Small intestine (tissue), 7 donors: ENCODE data around the gene RAB6A. TPM values are rescaled to one million over a fixed set of nuclear protein-coding genes. Genes with fewer than 3 reads are reported as not detected.

Source experiments
- DNase-seq, 2 donors: peaks; one replicate each; pipeline versions ENCODE4 v3.0.0 to v3.0.0-alpha.2; 2013
- FAIRE-seq: peaks from 2 replicates; lab custom pipeline; 2012; peaks lifted over from hg19 to GRCh38; lab: Jason Lieb, UNC
- H3K27ac ChIP-seq, 3 donors: one replicate each; pipeline ENCODE4 v1.5.1; 2013; ENCODE audit warnings: low read length in 2 of 3, mild to moderate bottlenecking in 2 of 3, control low read depth in 1 of 3, inconsistent platforms in 1 of 3, low read depth in 1 of 3, moderate library complexity in 1 of 3
- H3K27me3 ChIP-seq, 3 donors: one replicate each; pipeline ENCODE4 v1.6.1; 2013; ENCODE audit warnings: low read length in 3 of 3, inconsistent platforms in 1 of 3; ENCODE audit not compliant: control insufficient read depth in 3 of 3, insufficient read depth in 3 of 3
- H3K36me3 ChIP-seq, 3 donors: one replicate each; pipeline ENCODE4 v1.6.1; 2013; ENCODE audit warnings: low read length in 3 of 3, inconsistent platforms in 1 of 3, low read depth in 1 of 3, mild to moderate bottlenecking in 1 of 3, moderate library complexity in 1 of 3; ENCODE audit not compliant: control insufficient read depth in 3 of 3, insufficient read depth in 2 of 3
- H3K4me1 ChIP-seq, 3 donors: one replicate each; pipeline ENCODE4 v1.6.1; 2013; ENCODE audit warnings: low read length in 2 of 3, inconsistent platforms in 1 of 3, low read depth in 1 of 3, mild to moderate bottlenecking in 1 of 3, moderate library complexity in 1 of 3; ENCODE audit not compliant: control insufficient read depth in 3 of 3, insufficient read depth in 2 of 3
- H3K4me3 ChIP-seq, 3 donors: one replicate each; pipeline ENCODE4 v1.5.1; 2013; ENCODE audit warnings: low read length in 3 of 3, control low read depth in 1 of 3, inconsistent platforms in 1 of 3, low read depth in 1 of 3, mild to moderate bottlenecking in 1 of 3, moderate library complexity in 1 of 3
- H3K9me3 ChIP-seq, 2 donors: one replicate each; pipeline ENCODE4 v1.6.1; 2013; ENCODE audit warnings: low read depth in 1 of 2, low read length in 1 of 2; ENCODE audit not compliant: control insufficient read depth in 2 of 2, insufficient read depth in 1 of 2
- WGBS, 3 donors: extraction: QIAGEN DNeasy Blood & Tissue Kit; methylation state at CpG; one replicate each; pipeline ENCODE4 v1.1.7; 2013; 5-methylcytosine and 5-hydroxymethylcytosine counted together
- polyA plus RNA-seq, 4 donors: library from polyadenylated mRNA; stranded (reverse) in 3 of 4; unstranded in 1 of 4; fragments of 200-250 nt in 3 of 4; fragments of 120-200 nt in 1 of 4; gene quantifications; one replicate each; pipeline versions ENCODE4 v1.2.1 to v1.2.3, GENCODE V29; 2013
- donor health status: healthy with polysubstance abuse.
- donor health status: control.
- donor health status: control.
- donor health status: Bipolar disorder and iron deficiency.
- donor health status: healthy.

Gene RAB6A
- polyA plus RNA-seq, 4 donors = 71.8 to 127 (median 95.8) TPM

- DNase-seq = no peak
- peaks cover 0 to 14% (median 3%) of the 10 kb centered on the region in 3 donors for H3K4me1 ChIP-seq
- 56 to 71% (median 68%) methylated on average over 3 of the region's 3 CpGs for WGBS, 3 donors
- H3K27me3 ChIP-seq = no peaks in the 10 kb centered on the region
- no peak overlapping the region for H3K4me3 ChIP-seq
- FAIRE-seq = no peak
- H3K36me3 ChIP-seq = peaks cover 0 to 2% (median 0%) of the 10 kb centered on the region in 3 donors
- H3K27ac ChIP-seq = no peak overlapping the region
- H3K9me3 ChIP-seq = no peaks in the 10 kb centered on the region
Measured at GRCh38 chr11:73663604-73664495, 97.0 kb downstream of the RAB6A start.

GRCh38 chr11:73662445-73663157 lies 98.3 kb downstream of the RAB6A start:
- peaks cover 0 to 14% (median 3%) of the 10 kb centered on the region in 3 donors for H3K4me1 ChIP-seq
- H3K27me3 ChIP-seq = no peaks in the 10 kb centered on the region
- no peak overlapping the region for H3K4me3 ChIP-seq
- FAIRE-seq (no peak), DNase-seq (no peak)
- no peak overlapping the region for H3K27ac ChIP-seq
- WGBS, 3 donors = 93 to 97% (median 97%) methylated on average over 3 of the region's 3 CpGs
- H3K9me3 ChIP-seq = no peaks in the 10 kb centered on the region
- H3K36me3 ChIP-seq = peaks cover 0 to 2% (median 0%) of the 10 kb centered on the region in 3 donors

GRCh38 chr11:73661035-73661628 lies 99.7 kb downstream of the RAB6A start:
- no peak for FAIRE-seq
- peaks cover 0 to 14% (median 3%) of the 10 kb centered on the region in 3 donors for H3K4me1 ChIP-seq
- H3K27me3 ChIP-seq = no peaks in the 10 kb centered on the region
- no peaks in the 10 kb centered on the region for H3K9me3 ChIP-seq
- peaks cover 0 to 2% (median 0%) of the 10 kb centered on the region in 3 donors for H3K36me3 ChIP-seq
- peak overlapping the region in 2 of 3 donors; percentile 11 to 35 for H3K4me3 ChIP-seq
- WGBS, 3 donors = 6 to 30% (median 12%) methylated on average over 33 to 40 of the region's 40 CpGs
- peak; percentile 83 to 93 for DNase-seq
- no peak overlapping the region for H3K27ac ChIP-seq

GRCh38 chr11:73660497-73661034 lies 100.3 kb downstream of the RAB6A start:
- Histone ChIP-seq H3K27ac (no peak overlapping the region), H3K27me3 (no peaks in the 10 kb centered on the region), H3K4me1 (peaks cover 0 to 14% (median 3%) of the 10 kb centered on the region in 3 donors), H3K9me3 (no peaks in the 10 kb centered on the region), H3K36me3 (peaks cover 0 to under 1% (median 0%) of the 10 kb centered on the region in 3 donors), H3K4me3 (peak overlapping the region in 1 of 3 donors; percentile 35)
- WGBS, 3 donors = 33 to 64% (median 59%) methylated on average over 24 to 25 of the region's 25 CpGs
- no peak for FAIRE-seq
- DNase-seq = no peak

GRCh38 chr11:73659961-73660360 lies 100.9 kb downstream of the RAB6A start:
- no peak for FAIRE-seq
- H3K4me3 ChIP-seq = no peak overlapping the region
- no peaks in the 10 kb centered on the region for H3K9me3 ChIP-seq
- 72 to 84% (median 81%) methylated on average over 3 of the region's 3 CpGs for WGBS, 3 donors
- peaks cover 0 to 14% (median 3%) of the 10 kb centered on the region in 3 donors for H3K4me1 ChIP-seq
- DNase-seq = no peak
- H3K27me3 ChIP-seq = no peaks in the 10 kb centered on the region
- H3K36me3 ChIP-seq = no peaks in the 10 kb centered on the region
- no peak overlapping the region for H3K27ac ChIP-seq

GRCh38 chr11:73656985-73657384 lies 103.9 kb downstream of the RAB6A start:
- Histone ChIP-seq H3K27me3 (no peaks in the 10 kb centered on the region), H3K36me3 (peaks cover 0 to 3% (median 0%) of the 10 kb centered on the region in 3 donors), H3K9me3 (no peaks in the 10 kb centered on the region), H3K4me3 (no peak overlapping the region), H3K27ac (no peak overlapping the region), H3K4me1 (peaks cover 0 to 13% (median 3%) of the 10 kb centered on the region in 3 donors)
- 65 to 82% (median 74%) methylated on average over 3 of the region's 3 CpGs for WGBS, 3 donors
- FAIRE-seq = no peak
- no peak for DNase-seq

GRCh38 chr11:73655686-73656085 lies 105.2 kb downstream of the RAB6A start:
- no peak overlapping the region for H3K4me3 ChIP-seq
- H3K27ac ChIP-seq = no peak overlapping the region
- WGBS, 3 donors = 94 to 99% (median 95%) methylated on average over 8 of the region's 8 CpGs
- H3K9me3 ChIP-seq = no peaks in the 10 kb centered on the region
- DNase-seq (no peak), FAIRE-seq (no peak)
- H3K4me1 ChIP-seq = peaks cover 0 to 11% (median 1%) of the 10 kb centered on the region in 3 donors
- H3K27me3 ChIP-seq = no peaks in the 10 kb centered on the region
- H3K36me3 ChIP-seq = peaks cover 0 to 3% (median 0%) of the 10 kb centered on the region in 3 donors
